RPMI8226 (cell line): Measurements from ENCODE around the gene DPP3.

Experiments used
- DNase-seq: peaks from one replicate; pipeline ENCODE4 v3.0.0-alpha.2; 2015

DPP3 gene

GRCh38 chr11:66488957-66489356 is 8.7 kb downstream of the DPP3 start:
- DNase-seq = no peak

GRCh38 chr11:66489636-66490035 is 9.4 kb downstream of the DPP3 start:
- DNase-seq = no peak

GRCh38 chr11:66491315-66491935 is 11.2 kb downstream of the DPP3 start:
- DNase-seq = no peak

- no peak for DNase-seq
These were observed 12.1 kb downstream of the DPP3 start for GRCh38 chr11:66492161-66492865.

GRCh38 chr11:66493130-66493529 is 12.9 kb downstream of the DPP3 start:
- no peak for DNase-seq

- DNase-seq = no peak
These were observed 14.2 kb downstream of the DPP3 start for GRCh38 chr11:66494458-66494857.

GRCh38 chr11:66494935-66495334 is 14.7 kb downstream of the DPP3 start:
- DNase-seq = no peak

GRCh38 chr11:66495401-66495854 is 15.2 kb downstream of the DPP3 start:
- no peak for DNase-seq

- DNase-seq = no peak
These were observed 17.0 kb downstream of the DPP3 start for GRCh38 chr11:66497206-66497605.

GRCh38 chr11:66498506-66498905 is 18.3 kb downstream of the DPP3 start:
- DNase-seq = no peak

- DNase-seq = no peak
These were observed 25.1 kb downstream of the DPP3 start for GRCh38 chr11:66505276-66505816.

GRCh38 chr11:66509131-66509561 is 28.9 kb downstream of the DPP3 start:
- DNase-seq = no peak

- peak; percentile 90 for DNase-seq
These were observed 30.2 kb downstream of the DPP3 start, which contains the start of gene BBS1 for GRCh38 chr11:66510271-66510989. BBS1 (plus strand) TSS chr11:66510635; CDS start chr11:66510660, 25 bp downstream.

GRCh38 chr11:66510990-66511339 is 30.7 kb downstream of the DPP3 start:
- DNase-seq = no peak

GRCh38 chr11:66523611-66524010 is 43.4 kb downstream of the DPP3 start:
- no peak for DNase-seq

GRCh38 chr11:66524304-66525040 is 44.2 kb downstream of the DPP3 start:
- no peak for DNase-seq

- no peak for DNase-seq
These were observed 48.8 kb downstream of the DPP3 start for GRCh38 chr11:66529069-66529468.

GRCh38 chr11:66529655-66530054 is 49.4 kb downstream of the DPP3 start:
- DNase-seq = no peak

GRCh38 chr11:66530927-66531709 is 50.9 kb downstream of the DPP3 start:
- DNase-seq = no peak

- no peak for DNase-seq
These were observed 51.6 kb downstream of the DPP3 start for GRCh38 chr11:66531841-66532240.

- DNase-seq = no peak
These were observed 52.5 kb downstream of the DPP3 start for GRCh38 chr11:66532784-66533183.
